Type B pancreatic cell (in vitro differentiated cells): ENCODE data around the gene DYNLT5. TPM values are rescaled to one million over a fixed set of nuclear protein-coding genes. Genes with fewer than 3 reads are reported as not detected.
"Not testable (repeated sequence)": the region's sequence is repeated elsewhere in the genome, so short reads cannot be mapped to it uniquely, and the experiment has no call there.

Source experiments
- DNase-seq: peaks from one replicate; pipeline ENCODE4 v3.0.0; 2021; ENCODE audit warnings: mixed read lengths; ENCODE audit not compliant: unreplicated experiment; ENCODE audit errors: extremely low spot score
- H3K27ac Mint-ChIP-seq: 2 replicates; pipeline ENCODE4 v1.8.0; 2021; ENCODE audit warnings: mild to moderate bottlenecking, mixed read lengths
- H3K27me3 Mint-ChIP-seq: 2 replicates; pipeline ENCODE4 v1.8.0; 2021; ENCODE audit warnings: mixed read lengths
- H3K36me3 Mint-ChIP-seq: 2 replicates; pipeline ENCODE4 v1.8.0; 2021; ENCODE audit warnings: mixed read lengths
- H3K4me1 Mint-ChIP-seq: one replicate; pipeline ENCODE4 v1.8.0; 2021; ENCODE audit warnings: mixed read lengths; ENCODE audit not compliant: unreplicated experiment
- H3K4me3 Mint-ChIP-seq: 2 replicates; pipeline ENCODE4 v1.8.0; 2021; ENCODE audit warnings: mild to moderate bottlenecking, mixed read lengths
- H3K9me3 Mint-ChIP-seq: 2 replicates; pipeline ENCODE4 v1.8.0; 2021; ENCODE audit warnings: mixed read lengths
- total RNA-seq: library from RNA; stranded (reverse); gene quantifications from 2 replicates; pipeline ENCODE4 v1.2.1, GENCODE V29; 2021; ENCODE audit warnings: low replicate concordance
- TF ChIP-seq, protein P1 (sequence below): fragments of 200-600 bp; sonication (generic); conservative IDR thresholded peaks from 2 replicates; pipeline ENCODE4 v1.5.0; 2021; ENCODE audit warnings: antibody characterized with exemption, mild to moderate bottlenecking

DYNLT5 gene
- total RNA-seq, 1 donor from 2014 or later, result 4.1 TPM

DNA sequence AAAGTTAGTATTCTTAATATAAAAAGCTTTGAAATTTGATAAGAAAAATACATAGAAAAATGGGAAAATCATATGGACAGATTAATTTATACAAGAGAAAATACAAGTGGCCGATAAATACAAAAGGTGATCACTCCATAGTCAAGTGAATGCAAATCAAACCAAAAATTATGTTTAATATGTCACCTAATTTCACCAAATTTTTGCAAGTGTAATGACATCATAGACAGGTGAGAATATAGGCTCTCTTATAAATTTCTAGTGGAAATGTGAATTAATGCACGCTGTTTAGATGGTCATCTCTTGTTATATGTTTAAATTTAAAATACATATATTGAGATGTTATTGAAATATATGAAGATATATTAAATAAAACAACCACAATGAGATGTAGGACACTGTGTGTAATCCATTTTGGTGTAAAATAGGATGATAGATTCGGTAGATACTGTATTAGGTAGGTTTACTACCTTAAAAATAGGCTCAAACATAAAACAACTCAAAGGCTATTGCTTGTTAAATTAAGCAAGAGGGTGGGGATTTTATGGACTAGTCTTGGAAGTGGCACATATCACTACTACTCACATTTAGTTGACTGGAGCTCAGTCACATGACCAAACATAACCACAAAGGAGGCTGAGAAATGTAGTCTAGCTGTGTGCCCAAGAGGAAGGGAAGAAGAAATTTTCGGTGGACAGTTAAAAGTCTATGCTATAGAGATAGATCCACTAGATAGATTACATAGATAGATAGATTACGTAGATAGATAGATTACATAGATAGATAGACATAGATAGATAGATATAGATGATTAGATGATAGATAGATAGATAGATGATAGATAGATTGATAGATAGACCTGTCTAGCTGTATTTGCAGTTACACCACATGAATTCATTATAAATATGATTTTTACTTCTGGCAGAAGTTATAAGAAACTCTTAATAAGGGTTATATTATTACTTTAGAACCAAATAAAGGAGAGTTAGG is 39.7 kb downstream of the DYNLT5 start:
- no peak for DNase-seq
- Mint-ChIP-seq H3K4me1 (no peaks in the 10 kb centered on the region), H3K27me3 (no peaks in the 10 kb centered on the region), H3K4me3 (no peak overlapping the region), H3K36me3 (no peaks in the 10 kb centered on the region), H3K9me3 (no peaks in the 10 kb centered on the region), H3K27ac (no peak overlapping the region)
- TF ChIP-seq, protein P1, sequence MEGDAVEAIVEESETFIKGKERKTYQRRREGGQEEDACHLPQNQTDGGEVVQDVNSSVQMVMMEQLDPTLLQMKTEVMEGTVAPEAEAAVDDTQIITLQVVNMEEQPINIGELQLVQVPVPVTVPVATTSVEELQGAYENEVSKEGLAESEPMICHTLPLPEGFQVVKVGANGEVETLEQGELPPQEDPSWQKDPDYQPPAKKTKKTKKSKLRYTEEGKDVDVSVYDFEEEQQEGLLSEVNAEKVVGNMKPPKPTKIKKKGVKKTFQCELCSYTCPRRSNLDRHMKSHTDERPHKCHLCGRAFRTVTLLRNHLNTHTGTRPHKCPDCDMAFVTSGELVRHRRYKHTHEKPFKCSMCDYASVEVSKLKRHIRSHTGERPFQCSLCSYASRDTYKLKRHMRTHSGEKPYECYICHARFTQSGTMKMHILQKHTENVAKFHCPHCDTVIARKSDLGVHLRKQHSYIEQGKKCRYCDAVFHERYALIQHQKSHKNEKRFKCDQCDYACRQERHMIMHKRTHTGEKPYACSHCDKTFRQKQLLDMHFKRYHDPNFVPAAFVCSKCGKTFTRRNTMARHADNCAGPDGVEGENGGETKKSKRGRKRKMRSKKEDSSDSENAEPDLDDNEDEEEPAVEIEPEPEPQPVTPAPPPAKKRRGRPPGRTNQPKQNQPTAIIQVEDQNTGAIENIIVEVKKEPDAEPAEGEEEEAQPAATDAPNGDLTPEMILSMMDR, result no peak

DNA sequence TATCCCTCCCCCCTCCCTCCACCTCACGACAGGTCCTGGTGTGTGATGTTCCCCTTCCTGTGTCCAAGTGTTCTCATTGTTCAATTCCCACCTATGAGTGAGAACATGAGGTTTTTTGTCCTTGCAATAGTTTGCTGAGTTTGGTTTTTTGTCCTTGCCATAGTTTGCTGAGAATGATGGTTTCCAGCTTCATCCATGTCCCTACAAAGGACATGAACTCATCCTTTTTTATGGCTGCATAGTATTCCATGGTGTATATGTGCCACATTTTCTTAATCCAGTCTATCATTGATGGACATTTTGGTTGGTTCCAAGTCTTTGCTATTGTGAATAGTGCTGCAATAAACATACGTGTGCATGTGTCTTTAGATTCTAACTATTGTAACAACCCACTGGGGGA is 43.6 kb downstream of the DYNLT5 start:
- H3K4me1 Mint-ChIP-seq, H3K27me3 Mint-ChIP-seq, H3K36me3 Mint-ChIP-seq, H3K27ac Mint-ChIP-seq, H3K9me3 Mint-ChIP-seq, H3K4me3 Mint-ChIP-seq, DNase-seq: not testable (repeated sequence)

DNA sequence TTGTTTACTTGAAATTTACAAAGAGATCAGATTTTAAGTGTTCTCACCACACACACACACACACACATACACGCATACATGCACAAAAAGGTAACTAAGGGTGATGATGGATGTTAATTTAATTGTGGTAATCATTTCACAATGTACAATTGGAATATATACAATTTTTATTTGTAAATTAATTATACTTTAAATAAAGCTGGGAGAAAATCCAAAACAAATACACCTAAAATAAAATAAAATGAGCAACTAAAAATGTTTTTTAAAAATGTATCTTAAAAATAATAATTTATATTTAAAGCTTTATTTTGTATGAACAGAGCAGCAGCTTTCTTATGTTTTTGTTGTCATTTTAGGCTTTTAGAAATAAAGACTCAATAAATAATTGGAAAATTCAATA is 57.0 kb downstream of the DYNLT5 start:
- no peaks in the 10 kb centered on the region for H3K27me3 Mint-ChIP-seq
- TF ChIP-seq, protein P1, result no peak
- H3K27ac Mint-ChIP-seq, result no peak overlapping the region

DNA sequence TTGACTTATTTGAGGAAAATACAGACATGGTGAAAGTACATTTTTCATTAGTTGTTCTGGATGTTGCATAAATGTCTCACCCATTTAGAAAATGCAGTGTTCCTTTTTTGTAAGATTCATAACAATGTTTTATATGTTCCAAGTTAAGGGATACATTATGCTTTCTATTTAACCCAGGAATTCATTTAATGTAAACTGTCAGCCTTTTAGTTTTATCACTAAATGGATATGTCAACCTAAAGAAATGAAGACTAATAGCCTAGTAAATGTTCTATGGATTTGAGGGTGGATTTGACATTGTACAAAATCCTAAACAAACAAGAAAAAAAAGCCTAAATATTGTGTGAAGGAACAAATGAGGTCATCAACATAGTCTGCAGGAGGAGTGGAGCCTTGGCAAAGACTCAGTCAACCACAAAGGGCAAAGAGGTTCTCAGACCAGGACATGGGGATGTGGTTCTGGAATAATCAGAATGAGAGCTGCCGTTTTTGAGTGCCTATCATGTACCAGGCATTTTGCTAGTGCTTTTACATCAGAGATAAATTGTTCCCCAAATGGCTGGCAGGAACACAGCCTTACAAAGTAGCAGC is 57.6 kb downstream of the DYNLT5 start:
- Mint-ChIP-seq H3K27ac (no peak overlapping the region), H3K4me3 (no peak overlapping the region), H3K27me3 (no peaks in the 10 kb centered on the region), H3K36me3 (no peaks in the 10 kb centered on the region), H3K4me1 (no peaks in the 10 kb centered on the region), H3K9me3 (no peaks in the 10 kb centered on the region)
- DNase-seq, result no peak
- TF ChIP-seq, protein P1, result no peak

More for the DNA sequence above, 57.0 kb downstream of the DYNLT5 start:
- no peak for DNase-seq
- H3K36me3 Mint-ChIP-seq, result no peaks in the 10 kb centered on the region
- H3K4me3 Mint-ChIP-seq, result no peak overlapping the region
- no peaks in the 10 kb centered on the region for H3K9me3 Mint-ChIP-seq
- no peaks in the 10 kb centered on the region for H3K4me1 Mint-ChIP-seq

DNA sequence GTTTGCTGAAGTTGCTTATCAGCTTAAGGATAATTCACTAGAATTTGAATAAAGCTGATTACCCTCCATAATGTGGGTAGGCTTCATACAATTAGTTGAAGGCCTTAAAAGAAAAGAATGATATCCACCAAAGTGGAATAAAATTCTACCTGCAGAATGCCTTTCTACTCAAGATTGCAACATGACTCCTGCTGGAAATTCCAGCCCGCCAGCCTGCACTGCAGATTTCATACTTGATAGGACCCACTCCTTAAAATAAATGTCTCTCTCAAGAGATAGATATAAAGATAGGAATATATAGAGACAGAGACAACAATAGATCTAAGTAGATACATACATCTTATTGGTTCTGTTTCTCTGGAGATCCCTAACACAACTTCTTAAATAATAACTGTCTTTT is 72.5 kb downstream of the DYNLT5 start:
- DNase-seq, result no peak
- H3K27ac Mint-ChIP-seq, result no peak overlapping the region
- H3K9me3 Mint-ChIP-seq, result no peaks in the 10 kb centered on the region
- H3K36me3 Mint-ChIP-seq, result no peaks in the 10 kb centered on the region
- H3K27me3 Mint-ChIP-seq, result no peaks in the 10 kb centered on the region
- H3K4me1 Mint-ChIP-seq, result no peaks in the 10 kb centered on the region
- TF ChIP-seq, protein P1, result no peak
- H3K4me3 Mint-ChIP-seq, result no peak overlapping the region

Other genes with a start within 250 kb of the DYNLT5 start
- gene SGIP1, start 218.3 kb upstream of the DYNLT5 start, total RNA-seq, result 2.6 and 3.4 TPM in 2 replicates
- not detected in 2 replicates for gene INSL5, start 48.8 kb downstream of the DYNLT5 start, total RNA-seq
- 7.6 and 20.1 TPM in 2 replicates for gene DNAI4, start 172.4 kb downstream of the DYNLT5 start, total RNA-seq
- gene MIER1, start 172.5 kb downstream of the DYNLT5 start, total RNA-seq, result 25.6 and 27.8 TPM in 2 replicates